ENCODE data around the gene ATP9A.

Gene ATP9A

DNA sequence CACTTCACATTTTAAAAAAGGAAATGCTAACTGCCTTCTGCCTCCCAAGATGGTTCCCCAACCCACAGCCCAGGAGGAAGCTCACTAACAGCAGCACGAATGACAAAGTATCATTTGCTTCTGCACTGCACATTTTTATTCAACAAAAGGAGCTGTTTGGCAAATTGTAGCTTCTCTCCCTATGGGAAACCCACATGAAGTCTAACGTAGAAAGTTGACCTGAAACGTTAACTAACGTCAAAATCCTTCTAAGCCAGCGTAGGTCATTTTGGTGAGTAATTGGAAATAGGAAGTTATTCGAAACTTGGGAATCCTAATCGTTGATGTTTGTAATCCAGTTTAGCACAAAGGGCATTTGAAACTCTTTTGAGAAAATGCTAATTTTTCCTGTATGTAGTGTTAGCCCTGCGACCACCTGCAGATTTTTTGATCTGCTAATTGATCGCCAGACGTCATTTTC is 31.2 kb upstream of the ATP9A start:
- H3K36me3 ChIP-seq (ENCODE audit: insufficient read depth, low read length), result no peaks in the 10 kb centered on the region
- H3K27ac ChIP-seq (ENCODE audit: low read depth, low read length, poor library complexity, severe bottlenecking), result no peak overlapping the region
- no peaks in the 10 kb centered on the region for H3K9me2 ChIP-seq (ENCODE audit: low read depth, low read length)
- no peak overlapping the region for H2AFZ ChIP-seq (ENCODE audit: low read length)
- H3F3A ChIP-seq (ENCODE audit: insufficient read depth, low read length), result no peaks in the 10 kb centered on the region
- H3K9ac ChIP-seq (ENCODE audit: low read length), result no peak overlapping the region
- no peaks in the 10 kb centered on the region for H3K9me3 ChIP-seq (ENCODE audit: low read length)
- H3K4me3 ChIP-seq (ENCODE audit: low read depth, low read length, poor library complexity, severe bottlenecking), result no peak overlapping the region
- no peaks in the 10 kb centered on the region for H4K20me1 ChIP-seq (ENCODE audit: insufficient read depth, low read length)
- no peaks in the 10 kb centered on the region for H3K27me3 ChIP-seq (ENCODE audit: insufficient read depth, low read length)
- H3K4me2 ChIP-seq (ENCODE audit: low read length), result no peak overlapping the region
- TF ChIP-seq, protein P1, sequence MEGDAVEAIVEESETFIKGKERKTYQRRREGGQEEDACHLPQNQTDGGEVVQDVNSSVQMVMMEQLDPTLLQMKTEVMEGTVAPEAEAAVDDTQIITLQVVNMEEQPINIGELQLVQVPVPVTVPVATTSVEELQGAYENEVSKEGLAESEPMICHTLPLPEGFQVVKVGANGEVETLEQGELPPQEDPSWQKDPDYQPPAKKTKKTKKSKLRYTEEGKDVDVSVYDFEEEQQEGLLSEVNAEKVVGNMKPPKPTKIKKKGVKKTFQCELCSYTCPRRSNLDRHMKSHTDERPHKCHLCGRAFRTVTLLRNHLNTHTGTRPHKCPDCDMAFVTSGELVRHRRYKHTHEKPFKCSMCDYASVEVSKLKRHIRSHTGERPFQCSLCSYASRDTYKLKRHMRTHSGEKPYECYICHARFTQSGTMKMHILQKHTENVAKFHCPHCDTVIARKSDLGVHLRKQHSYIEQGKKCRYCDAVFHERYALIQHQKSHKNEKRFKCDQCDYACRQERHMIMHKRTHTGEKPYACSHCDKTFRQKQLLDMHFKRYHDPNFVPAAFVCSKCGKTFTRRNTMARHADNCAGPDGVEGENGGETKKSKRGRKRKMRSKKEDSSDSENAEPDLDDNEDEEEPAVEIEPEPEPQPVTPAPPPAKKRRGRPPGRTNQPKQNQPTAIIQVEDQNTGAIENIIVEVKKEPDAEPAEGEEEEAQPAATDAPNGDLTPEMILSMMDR (IDR thresholded peaks at IDR 0.05; ENCODE audit: low read length), result no peak
- no peak for TF ChIP-seq EZH2 (IDR thresholded peaks at IDR 0.05; ENCODE audit: borderline replicate concordance, low read length)
- H3K79me2 ChIP-seq (ENCODE audit: insufficient read depth, low read length), result no peaks in the 10 kb centered on the region
- H3K4me1 ChIP-seq (ENCODE audit: insufficient read depth, low read length, severe bottlenecking), result no peaks in the 10 kb centered on the region

GRCh38 chr20:51797357-51798025 is 29.3 kb upstream of the ATP9A start:
- TF ChIP-seq, protein P1 (IDR thresholded peaks at IDR 0.05; ENCODE audit: low read length), result no peak
- TF ChIP-seq EZH2 (IDR thresholded peaks at IDR 0.05; ENCODE audit: borderline replicate concordance, low read length), result no peak
- H3K9me3 ChIP-seq (ENCODE audit: low read length), result no peaks in the 10 kb centered on the region
- H4K20me1 ChIP-seq (ENCODE audit: insufficient read depth, low read length), result no peaks in the 10 kb centered on the region
- H3K4me2 ChIP-seq (ENCODE audit: low read length), result no peak overlapping the region
- H3K4me3 ChIP-seq (ENCODE audit: low read depth, low read length, poor library complexity, severe bottlenecking), result no peak overlapping the region
- H2AFZ ChIP-seq (ENCODE audit: low read length), result no peak overlapping the region
- no peaks in the 10 kb centered on the region for H3K9me2 ChIP-seq (ENCODE audit: low read depth, low read length)
- no peaks in the 10 kb centered on the region for H3F3A ChIP-seq (ENCODE audit: insufficient read depth, low read length)
- no peak overlapping the region for H3K27ac ChIP-seq (ENCODE audit: low read depth, low read length, poor library complexity, severe bottlenecking)
- H3K27me3 ChIP-seq (ENCODE audit: insufficient read depth, low read length), result no peaks in the 10 kb centered on the region
- no peak overlapping the region for H3K9ac ChIP-seq (ENCODE audit: low read length)
- no peaks in the 10 kb centered on the region for H3K36me3 ChIP-seq (ENCODE audit: insufficient read depth, low read length)
- no peaks in the 10 kb centered on the region for H3K4me1 ChIP-seq (ENCODE audit: insufficient read depth, low read length, severe bottlenecking)
- H3K79me2 ChIP-seq (ENCODE audit: insufficient read depth, low read length), result no peaks in the 10 kb centered on the region

- TF ChIP-seq, protein P1 (IDR thresholded peaks at IDR 0.05; ENCODE audit: low read length), result no peak
- TF ChIP-seq EZH2 (IDR thresholded peaks at IDR 0.05; ENCODE audit: borderline replicate concordance, low read length), result no peak
- no peak overlapping the region for H3K27ac ChIP-seq (ENCODE audit: low read depth, low read length, poor library complexity, severe bottlenecking)
- no peaks in the 10 kb centered on the region for H3K36me3 ChIP-seq (ENCODE audit: insufficient read depth, low read length)
Observed at GRCh38 chr20:51796340-51796739, 28.1 kb upstream of the ATP9A start.

More at GRCh38 chr20:51796340-51796739, 28.1 kb upstream of the ATP9A start:
- no peaks in the 10 kb centered on the region for H4K20me1 ChIP-seq (ENCODE audit: insufficient read depth, low read length)
- no peak overlapping the region for H3K9ac ChIP-seq (ENCODE audit: low read length)
- no peaks in the 10 kb centered on the region for H3K9me3 ChIP-seq (ENCODE audit: low read length)
- no peaks in the 10 kb centered on the region for H3K4me1 ChIP-seq (ENCODE audit: insufficient read depth, low read length, severe bottlenecking)
- no peak overlapping the region for H3K4me2 ChIP-seq (ENCODE audit: low read length)
- H3K27me3 ChIP-seq (ENCODE audit: insufficient read depth, low read length), result no peaks in the 10 kb centered on the region
- no peak overlapping the region for H3K4me3 ChIP-seq (ENCODE audit: low read depth, low read length, poor library complexity, severe bottlenecking)
- H2AFZ ChIP-seq (ENCODE audit: low read length), result no peak overlapping the region
- H3F3A ChIP-seq (ENCODE audit: insufficient read depth, low read length), result no peaks in the 10 kb centered on the region
- H3K9me2 ChIP-seq (ENCODE audit: low read depth, low read length), result no peaks in the 10 kb centered on the region
- no peaks in the 10 kb centered on the region for H3K79me2 ChIP-seq (ENCODE audit: insufficient read depth, low read length)
